Measurements from ENCODE around the gene FGR. TPM values are rescaled to one million over a fixed set of nuclear protein-coding genes. Genes with fewer than 3 reads are reported as not detected.

Gene FGR
- total and polyA plus RNA-seq, 11 donors = 1.1 to 25.9 (median 3.3) TPM

DNA sequence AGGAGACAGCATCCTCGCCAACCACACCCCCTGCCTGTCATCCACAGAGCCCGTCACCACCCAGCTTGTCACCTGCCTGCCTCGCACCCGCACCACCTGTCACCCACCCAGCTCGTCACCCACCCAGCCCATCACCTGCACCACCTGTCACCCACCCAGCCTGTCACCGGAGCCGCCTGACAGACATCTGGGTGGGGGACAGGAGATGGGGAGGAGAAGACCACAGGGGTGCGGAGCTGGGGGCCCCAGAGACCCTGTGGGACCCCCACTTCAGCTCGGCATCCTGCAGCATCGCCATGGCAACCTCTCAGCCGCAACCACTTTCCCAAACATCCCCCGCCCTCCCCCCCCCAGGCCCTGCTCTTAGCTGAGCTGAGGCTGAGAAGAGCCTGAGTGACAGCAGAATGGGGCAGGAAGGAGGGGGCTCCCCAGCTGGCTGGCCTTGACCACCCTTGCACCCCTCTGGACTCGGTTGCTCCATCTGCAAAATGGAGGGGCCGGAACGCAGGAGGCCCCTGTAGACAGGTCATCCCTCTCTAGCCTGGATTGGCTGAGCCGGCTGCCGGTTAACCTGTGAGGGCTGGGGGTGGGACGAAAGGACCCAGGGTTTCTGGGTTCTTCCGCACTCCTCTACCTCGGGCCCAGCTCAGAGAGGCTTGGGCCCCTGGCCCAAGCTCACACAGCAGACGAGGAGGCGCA lies 42.6 kb downstream of the FGR start:
- Histone ChIP-seq H3K27me3 (no peaks in the 10 kb centered on the region), H3K4me3 (peak overlapping the region in 3 of 12 donors; percentile 4 to 6 (median 5)), H3K36me3 (peaks cover 0 to 15% (median 0%) of the 10 kb centered on the region in 9 donors), H3K4me1 (peaks cover 25 to 100% (median 94%) of the 10 kb centered on the region in 12 donors), H3K27ac (peak overlapping the region in 11 of 12 donors; percentile 10 to 99 (median 73)), H3K9me3 (no peaks in the 10 kb centered on the region)
- peak in 1 of 5 donors; percentile 28 for DNase-seq
- 64 to 70% (median 68%) methylated on average over 14 to 22 of the region's 22 CpGs for WGBS, 4 donors
- TF ChIP-seq POLR2A (IDR thresholded peaks at IDR 0.05) = no peak
- TF ChIP-seq, protein P1, sequence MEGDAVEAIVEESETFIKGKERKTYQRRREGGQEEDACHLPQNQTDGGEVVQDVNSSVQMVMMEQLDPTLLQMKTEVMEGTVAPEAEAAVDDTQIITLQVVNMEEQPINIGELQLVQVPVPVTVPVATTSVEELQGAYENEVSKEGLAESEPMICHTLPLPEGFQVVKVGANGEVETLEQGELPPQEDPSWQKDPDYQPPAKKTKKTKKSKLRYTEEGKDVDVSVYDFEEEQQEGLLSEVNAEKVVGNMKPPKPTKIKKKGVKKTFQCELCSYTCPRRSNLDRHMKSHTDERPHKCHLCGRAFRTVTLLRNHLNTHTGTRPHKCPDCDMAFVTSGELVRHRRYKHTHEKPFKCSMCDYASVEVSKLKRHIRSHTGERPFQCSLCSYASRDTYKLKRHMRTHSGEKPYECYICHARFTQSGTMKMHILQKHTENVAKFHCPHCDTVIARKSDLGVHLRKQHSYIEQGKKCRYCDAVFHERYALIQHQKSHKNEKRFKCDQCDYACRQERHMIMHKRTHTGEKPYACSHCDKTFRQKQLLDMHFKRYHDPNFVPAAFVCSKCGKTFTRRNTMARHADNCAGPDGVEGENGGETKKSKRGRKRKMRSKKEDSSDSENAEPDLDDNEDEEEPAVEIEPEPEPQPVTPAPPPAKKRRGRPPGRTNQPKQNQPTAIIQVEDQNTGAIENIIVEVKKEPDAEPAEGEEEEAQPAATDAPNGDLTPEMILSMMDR (IDR thresholded peaks at IDR 0.05) = no peak
- no peak for ATAC-seq
- intact Hi-C loops (cut with DNase I) = no loop called here

DNA sequence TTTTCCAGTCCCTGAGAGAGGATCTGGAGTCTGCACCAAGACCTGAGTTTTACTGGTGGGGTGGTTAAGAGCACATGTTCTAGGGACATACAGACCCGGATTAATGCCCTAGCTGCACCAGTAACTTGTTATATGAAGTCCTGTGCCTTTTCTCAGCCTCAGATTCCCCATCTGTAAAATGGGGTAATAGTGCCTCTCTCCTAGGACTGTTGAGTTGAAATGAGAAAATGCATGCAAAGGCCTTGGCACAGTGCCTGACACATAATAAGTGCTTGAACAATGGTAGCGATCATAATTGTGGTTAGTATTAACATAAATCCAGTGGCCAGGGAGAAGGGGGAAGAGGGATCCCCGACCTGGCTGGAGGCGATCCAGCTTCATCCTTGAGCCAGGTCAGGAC lies 43.4 kb downstream of the FGR start:
- Histone ChIP-seq H3K27me3 (no peaks in the 10 kb centered on the region), H3K9me3 (no peaks in the 10 kb centered on the region), H3K27ac (peak overlapping the region in 11 of 12 donors; percentile 51 to 99 (median 72)), H3K36me3 (peaks cover 0 to 15% (median 0%) of the 10 kb centered on the region in 9 donors), H3K4me3 (no peak overlapping the region), H3K4me1 (peaks cover 25 to 100% (median 87%) of the 10 kb centered on the region in 12 donors)
- intact Hi-C loops (cut with DNase I) = no loop called here
- 53 to 59% (median 56%) methylated on average over 4 of the region's 4 CpGs for WGBS, 4 donors
- ATAC-seq (no peak), DNase-seq (no peak)
- no peak for TF ChIP-seq POLR2A (IDR thresholded peaks at IDR 0.05)
- TF ChIP-seq, protein P1 (IDR thresholded peaks at IDR 0.05) = no peak

DNA sequence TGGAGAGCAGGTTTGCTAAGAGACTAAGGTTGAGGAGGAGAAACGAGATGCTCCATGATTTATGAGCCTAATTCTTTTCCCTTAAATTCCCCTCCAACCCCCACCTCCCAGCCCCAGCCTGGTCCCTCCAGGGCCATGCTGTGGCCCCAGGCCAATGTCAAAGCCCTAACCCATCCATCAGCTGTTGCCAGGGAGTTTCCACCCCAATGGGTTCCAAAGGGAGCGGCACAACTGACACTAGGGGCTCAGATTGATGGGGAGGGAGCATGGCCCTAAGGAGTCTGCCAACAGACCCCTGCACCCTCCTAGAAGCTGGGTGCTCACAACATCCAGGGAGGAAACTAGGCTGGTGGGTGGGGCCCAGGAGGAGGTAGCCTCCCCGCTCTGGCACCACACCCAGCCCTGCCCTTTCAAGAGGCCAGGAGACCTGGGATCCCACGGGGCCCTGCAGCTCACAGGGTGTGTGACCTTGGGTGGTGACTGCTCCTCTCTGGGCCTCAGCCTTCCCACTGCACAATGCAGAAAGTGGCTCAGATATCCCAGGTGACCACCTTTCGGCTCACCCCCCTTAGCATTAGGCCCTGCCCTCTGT lies 44.0 kb downstream of the FGR start:
- ATAC-seq = no peak
- 57 to 70% (median 57%) methylated on average over 2 to 5 of the region's 5 CpGs for WGBS, 4 donors
- Histone ChIP-seq H3K4me1 (peaks cover 25 to 100% (median 84%) of the 10 kb centered on the region in 12 donors), H3K4me3 (no peak overlapping the region), H3K9me3 (no peaks in the 10 kb centered on the region), H3K36me3 (peaks cover 0 to 14% (median 0%) of the 10 kb centered on the region in 9 donors), H3K27me3 (no peaks in the 10 kb centered on the region), H3K27ac (peak overlapping the region in 11 of 12 donors; percentile 51 to 99 (median 72))
- intact Hi-C loops (cut with DNase I) = no loop called here
- TF ChIP-seq, protein P1 (IDR thresholded peaks at IDR 0.05) = no peak
- no peak for TF ChIP-seq POLR2A (IDR thresholded peaks at IDR 0.05)
- DNase-seq = peak in 1 of 5 donors; percentile 59

DNA sequence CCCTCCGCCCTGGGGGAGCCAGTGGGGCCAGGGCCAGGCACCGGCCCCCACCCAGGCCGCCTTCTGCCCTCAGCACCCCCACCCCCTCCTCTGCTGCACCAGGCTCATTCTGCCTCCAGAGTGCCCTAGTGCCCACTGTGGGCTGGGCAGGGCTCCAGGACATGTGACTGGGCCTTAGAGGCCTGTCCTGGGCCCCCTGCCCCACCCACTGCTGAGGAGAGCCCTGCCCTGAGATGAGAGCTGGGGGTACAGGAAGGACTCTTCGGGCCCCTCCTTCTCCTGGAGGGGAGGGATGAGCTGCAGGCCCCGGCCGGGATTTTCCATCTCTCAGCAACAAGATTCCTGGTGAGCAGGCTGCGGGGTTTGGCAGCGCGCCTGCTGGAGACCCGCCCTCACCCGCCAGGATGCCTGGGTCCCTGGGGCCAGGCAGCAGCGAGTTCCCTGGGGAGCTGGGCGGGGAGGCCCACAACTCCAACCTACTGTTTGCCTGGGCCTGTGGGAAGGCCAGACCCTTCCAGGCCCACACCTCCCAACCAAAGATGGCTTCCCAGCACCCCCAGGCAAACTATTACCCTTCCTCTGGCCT lies 45.1 kb downstream of the FGR start:
- Histone ChIP-seq H3K9me3 (no peaks in the 10 kb centered on the region), H3K4me1 (peaks cover 25 to 98% (median 76%) of the 10 kb centered on the region in 12 donors), H3K27me3 (no peaks in the 10 kb centered on the region), H3K27ac (peak overlapping the region; percentile 16 to 99 (median 73)), H3K4me3 (no peak overlapping the region), H3K36me3 (peaks cover 0 to 9% (median 0%) of the 10 kb centered on the region in 9 donors)
- intact Hi-C loops (cut with DNase I) = no loop called here
- DNase-seq (peak in 4 of 5 donors; percentile 65 to 86 (median 71)), ATAC-seq (peak; percentile 36 to 60 (median 42))
- 13 to 23% (median 16%) methylated on average over 3 to 13 of the region's 13 CpGs for WGBS, 4 donors
- TF ChIP-seq, protein P1 (IDR thresholded peaks at IDR 0.05) = no peak

Measured in heart left ventricle (tissue), 16 donors.